Mesenchymal stem cell (in vitro differentiated cells and primary cell): ENCODE data around the gene CBR3.

Experiments
- DNase-seq: peaks from one replicate; pipeline ENCODE4 v3.0.0-alpha.2; 2013
- H2AFZ ChIP-seq: one replicate; pipeline ENCODE4 v1.6.1; 2013; ENCODE audit warnings: low read depth, mild to moderate bottlenecking, control low read depth, inconsistent platforms, low read length, moderate library complexity
- H2AK5ac ChIP-seq: 2 replicates; pipeline ENCODE4 v1.6.1; 2013; ENCODE audit warnings: low read length, moderate library complexity, mild to moderate bottlenecking, inconsistent platforms; ENCODE audit not compliant: severe bottlenecking
- H2BK120ac ChIP-seq: one replicate; pipeline ENCODE4 v1.6.1; 2013; ENCODE audit warnings: low read depth, mild to moderate bottlenecking, inconsistent platforms, low read length, moderate library complexity
- H2BK12ac ChIP-seq, 2 experiments: one replicate each; pipeline ENCODE4 v1.6.1; 2013; ENCODE audit warnings: inconsistent platforms in 2 of 2, low read length in 2 of 2, mild to moderate bottlenecking in 2 of 2, moderate library complexity in 2 of 2, control low read depth in 1 of 2
- H2BK15ac ChIP-seq: one replicate; pipeline ENCODE4 v1.6.1; 2013; ENCODE audit warnings: mild to moderate bottlenecking, low read depth, inconsistent platforms; ENCODE audit not compliant: poor library complexity, severe bottlenecking
- H2BK5ac ChIP-seq: 2 replicates; pipeline ENCODE4 v1.6.1; 2013; ENCODE audit warnings: low read depth, mild to moderate bottlenecking, low read length, control low read depth, inconsistent platforms; ENCODE audit not compliant: poor library complexity, severe bottlenecking
- H3K14ac ChIP-seq, 2 experiments: one replicate each; pipeline ENCODE4 v1.6.1; 2013; ENCODE audit warnings: inconsistent platforms in 2 of 2, low read length in 2 of 2, control low read depth in 1 of 2, mild to moderate bottlenecking in 1 of 2, moderate library complexity in 1 of 2
- H3K18ac ChIP-seq, 2 experiments: one replicate each; pipeline ENCODE4 v1.6.1; 2013; ENCODE audit warnings: inconsistent platforms in 2 of 2, low read length in 2 of 2, control low read depth in 1 of 2, low read depth in 1 of 2, mild to moderate bottlenecking in 1 of 2
- H3K23ac ChIP-seq, 2 experiments: one replicate each; pipeline ENCODE4 v1.6.1; 2013; ENCODE audit warnings: inconsistent platforms in 2 of 2, low read length in 2 of 2, mild to moderate bottlenecking in 2 of 2, moderate library complexity in 2 of 2, control low read depth in 1 of 2
- H3K27ac ChIP-seq: 2 replicates; pipeline ENCODE4 v1.5.1; 2013; ENCODE audit warnings: mild to moderate bottlenecking, moderate library complexity, low read length, control low read depth, inconsistent platforms; ENCODE audit not compliant: poor library complexity, severe bottlenecking
- H3K27me3 ChIP-seq, 2 experiments: 2 replicates each; pipeline versions ENCODE4 v1.6.1 to v1.7.0; 2013; ENCODE audit warnings: low read length in 2 of 2, mild to moderate bottlenecking in 2 of 2, moderate library complexity in 2 of 2, control low read depth in 1 of 2, inconsistent platforms in 1 of 2; ENCODE audit not compliant: control insufficient read depth in 1 of 2, insufficient read depth in 1 of 2
- H3K36me3 ChIP-seq, 2 experiments: 2 replicates each; pipeline versions ENCODE4 v1.6.1 to v1.7.0; 2013; ENCODE audit warnings: low read length in 2 of 2, control low read depth in 1 of 2, inconsistent platforms in 1 of 2, low read depth in 1 of 2, mild to moderate bottlenecking in 1 of 2; ENCODE audit not compliant: insufficient read depth in 2 of 2, control insufficient read depth in 1 of 2
- H3K4ac ChIP-seq, 2 experiments: one replicate each; pipeline ENCODE4 v1.6.1; 2013; ENCODE audit warnings: inconsistent platforms in 2 of 2, low read length in 2 of 2, mild to moderate bottlenecking in 2 of 2, moderate library complexity in 2 of 2, control low read depth in 1 of 2, low read depth in 1 of 2
- H3K4me1 ChIP-seq: 2 replicates; pipeline ENCODE4 v1.6.1; 2013; ENCODE audit warnings: low read depth, low read length, control low read depth; ENCODE audit not compliant: control insufficient read depth, insufficient read depth
- H3K4me2 ChIP-seq: 2 replicates; pipeline ENCODE4 v1.6.1; 2013; ENCODE audit warnings: low read length, mild to moderate bottlenecking, inconsistent platforms; ENCODE audit not compliant: poor library complexity, severe bottlenecking
- H3K4me3 ChIP-seq, 2 experiments: 2 replicates each; pipeline versions ENCODE4 v1.5.1 to v1.7.0; 2013; ENCODE audit warnings: low read length in 2 of 2, mild to moderate bottlenecking in 2 of 2, control low read depth in 1 of 2, low read depth in 1 of 2; ENCODE audit not compliant: insufficient read depth in 1 of 2
- H3K79me1 ChIP-seq: replicated peaks from 2 replicates; pipeline ENCODE4 v1.6.1; 2013; ENCODE audit warnings: mild to moderate bottlenecking, control low read depth, low read length, inconsistent platforms; ENCODE audit not compliant: poor library complexity, severe bottlenecking
- H3K9ac ChIP-seq: 2 replicates; pipeline ENCODE4 v1.7.0; 2013; ENCODE audit warnings: mild to moderate bottlenecking, low read length, moderate library complexity
- H3K9me3 ChIP-seq: 2 replicates; pipeline ENCODE4 v1.7.0; 2013; ENCODE audit warnings: mild to moderate bottlenecking, low read length; ENCODE audit not compliant: control insufficient read depth
- H4K8ac ChIP-seq: one replicate; pipeline ENCODE4 v1.6.1; 2013; ENCODE audit warnings: inconsistent platforms, mild to moderate bottlenecking, low read length, moderate library complexity
- H4K91ac ChIP-seq: one replicate; pipeline ENCODE4 v1.6.1; 2013; ENCODE audit warnings: mild to moderate bottlenecking, low read length, inconsistent platforms
- WGBS: methylation state at CpG from one replicate; pipeline ENCODE4 v1.1.7; 2013; ENCODE audit warnings: mixed read lengths; 5-methylcytosine and 5-hydroxymethylcytosine counted together

Gene CBR3

GRCh38 chr21:36188937-36189336, 54.1 kb downstream of the CBR3 start:
- peaks cover 12% of the 10 kb centered on the region for H3K79me1 ChIP-seq
- H3K18ac ChIP-seq, result no peak overlapping the region
- no peak overlapping the region for H2AK5ac ChIP-seq
- H3K27me3 ChIP-seq, result no peaks in the 10 kb centered on the region
- no peak overlapping the region for H2BK12ac ChIP-seq
- H2BK15ac ChIP-seq, result no peak overlapping the region
- H3K4ac ChIP-seq, result no peak overlapping the region
- H3K4me1 ChIP-seq, result peaks cover 14% of the 10 kb centered on the region
- no peak overlapping the region for H3K9ac ChIP-seq
- H3K9me3 ChIP-seq, result no peaks in the 10 kb centered on the region
- no peak overlapping the region for H3K4me2 ChIP-seq
- no peak overlapping the region for H4K8ac ChIP-seq
- 28% methylated on average over 2 of the region's 2 CpGs for WGBS
- no peak overlapping the region for H4K91ac ChIP-seq
- no peak overlapping the region for H3K27ac ChIP-seq
- DNase-seq, result no peak
- H2BK5ac ChIP-seq, result no peak overlapping the region
- H2AFZ ChIP-seq, result no peak overlapping the region
- no peak overlapping the region for H3K4me3 ChIP-seq
- no peak overlapping the region for H3K14ac ChIP-seq
- H3K36me3 ChIP-seq, result peaks cover 6 to 11% of the 10 kb centered on the region in 2 experiments
- H2BK120ac ChIP-seq, result no peak overlapping the region
- H3K23ac ChIP-seq, result no peak overlapping the region

- peak overlapping the region in 1 of 2 experiments; percentile 86 for H3K23ac ChIP-seq
- no peak overlapping the region for H3K4me3 ChIP-seq
- no peak overlapping the region for H3K14ac ChIP-seq
- H3K4me2 ChIP-seq, result no peak overlapping the region
- H3K9me3 ChIP-seq, result no peaks in the 10 kb centered on the region
- no peak overlapping the region for H2BK120ac ChIP-seq
- no peak overlapping the region for H2BK5ac ChIP-seq
- peaks cover 0 to 7% of the 10 kb centered on the region in 2 experiments for H3K36me3 ChIP-seq
- H3K4ac ChIP-seq, result no peak overlapping the region
- peak overlapping the region; percentile 17 for H2AK5ac ChIP-seq
- no peak overlapping the region for H2AFZ ChIP-seq
- H3K9ac ChIP-seq, result no peak overlapping the region
- no peak for DNase-seq
- H2BK15ac ChIP-seq, result no peak overlapping the region
- H2BK12ac ChIP-seq, result no peak overlapping the region
- H3K27ac ChIP-seq, result no peak overlapping the region
- H3K4me1 ChIP-seq, result peaks cover 14% of the 10 kb centered on the region
- H4K91ac ChIP-seq, result no peak overlapping the region
- H4K8ac ChIP-seq, result no peak overlapping the region
- peaks cover 9% of the 10 kb centered on the region for H3K79me1 ChIP-seq
- 90% methylated on average over 4 of the region's 4 CpGs for WGBS
- H3K18ac ChIP-seq, result no peak overlapping the region
- H3K27me3 ChIP-seq, result no peaks in the 10 kb centered on the region
Measured at GRCh38 chr21:36190736-36191135, 55.9 kb downstream of the CBR3 start.

DNA sequence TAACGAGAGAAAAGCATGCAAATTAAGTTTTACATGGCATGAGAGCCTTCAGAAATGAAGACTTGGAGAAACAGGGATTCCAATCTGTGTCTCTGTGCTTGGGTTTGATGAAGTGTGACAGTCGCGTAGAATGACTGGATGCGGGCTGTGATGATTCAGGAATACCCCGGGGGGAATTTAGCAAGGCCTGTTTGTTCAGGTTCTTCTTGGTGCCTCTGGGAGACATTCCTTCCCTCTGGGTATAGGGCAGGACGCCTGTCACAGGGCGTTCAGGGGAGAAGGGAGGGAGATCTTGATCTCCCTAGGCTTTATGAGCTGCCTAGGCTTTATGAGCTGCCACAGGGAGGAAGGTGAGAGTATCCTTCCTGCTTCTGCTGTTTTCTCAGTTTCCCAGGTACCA, 58.3 kb downstream of the CBR3 start:
- Histone ChIP-seq H3K4ac (no peak overlapping the region), H3K27ac (peak overlapping the region; percentile 39), H3K18ac (no peak overlapping the region), H3K4me2 (no peak overlapping the region), H3K9ac (no peak overlapping the region), H2BK5ac (no peak overlapping the region), H3K4me3 (no peak overlapping the region), H2AK5ac (peak overlapping the region; percentile 76), H3K23ac (no peak overlapping the region), H2BK12ac (no peak overlapping the region), H2BK120ac (no peak overlapping the region), H3K79me1 (peaks cover 9% of the 10 kb centered on the region), H3K4me1 (peaks cover 10% of the 10 kb centered on the region), H2AFZ (no peak overlapping the region), H3K27me3 (no peaks in the 10 kb centered on the region), H4K8ac (no peak overlapping the region), H2BK15ac (no peak overlapping the region), H3K9me3 (no peaks in the 10 kb centered on the region), H3K14ac (no peak overlapping the region), H4K91ac (no peak overlapping the region), H3K36me3 (peaks cover 0 to 3% of the 10 kb centered on the region in 2 experiments)
- DNase-seq, result no peak
- WGBS, result 95% methylated on average over 7 of the region's 7 CpGs

DNA sequence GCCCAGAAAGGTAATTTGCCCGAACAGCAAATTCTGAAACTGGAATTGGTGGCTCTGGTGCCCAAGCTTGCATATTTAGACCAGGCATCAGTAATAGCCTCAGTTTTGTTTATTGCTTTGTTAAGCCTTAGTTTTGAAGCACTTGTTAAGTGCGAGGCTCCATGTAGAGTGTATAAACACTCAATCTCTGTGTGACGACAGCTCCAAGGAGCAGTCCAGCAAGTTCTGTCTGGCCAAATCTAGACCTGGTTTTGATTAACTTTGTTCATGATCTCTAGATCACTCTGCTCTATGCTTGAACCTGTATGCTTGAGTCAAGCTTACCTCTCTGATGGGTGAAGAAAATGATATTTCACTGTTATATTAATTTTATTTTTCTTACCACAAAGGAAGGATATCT, 59.1 kb downstream of the CBR3 start:
- H3K14ac ChIP-seq, result no peak overlapping the region
- H4K91ac ChIP-seq, result no peak overlapping the region
- no peak overlapping the region for H3K9ac ChIP-seq
- no peaks in the 10 kb centered on the region for H3K9me3 ChIP-seq
- H3K4me3 ChIP-seq, result no peak overlapping the region
- no peak overlapping the region for H2BK12ac ChIP-seq
- no peak overlapping the region for H3K4me2 ChIP-seq
- no peaks in the 10 kb centered on the region for H3K27me3 ChIP-seq
- DNase-seq, result no peak
- H2BK15ac ChIP-seq, result no peak overlapping the region
- H2AK5ac ChIP-seq, result peak overlapping the region; percentile 63
- 36% methylated on average over 3 of the region's 3 CpGs for WGBS
- H2BK5ac ChIP-seq, result no peak overlapping the region
- no peak overlapping the region for H2BK120ac ChIP-seq
- no peak overlapping the region for H3K18ac ChIP-seq
- no peak overlapping the region for H3K4ac ChIP-seq
- H3K23ac ChIP-seq, result no peak overlapping the region
- peaks cover 4 to 8% of the 10 kb centered on the region in 2 experiments for H3K36me3 ChIP-seq
- H3K27ac ChIP-seq, result no peak overlapping the region
- H3K79me1 ChIP-seq, result peaks cover 12% of the 10 kb centered on the region
- H4K8ac ChIP-seq, result no peak overlapping the region
- peaks cover 8% of the 10 kb centered on the region for H3K4me1 ChIP-seq
- H2AFZ ChIP-seq, result no peak overlapping the region
